ENCODE data around the gene GCFC2. TPM values are rescaled to one million over a fixed set of nuclear protein-coding genes. Genes with fewer than 3 reads are reported as not detected.
"Not testable (repeated sequence)": the region's sequence is repeated elsewhere in the genome, so short reads cannot be mapped to it uniquely, and the experiment has no call there.

Gene GCFC2
- total RNA-seq: 13.6 TPM
- long read RNA-seq, full-length matches to known transcripts: 11 of 20 reads
- long read RNA-seq, partial matches to known transcripts: 1 of 20 reads
- long read RNA-seq, other reads (novel, unspliced or antisense): 8 of 20 reads

DNA sequence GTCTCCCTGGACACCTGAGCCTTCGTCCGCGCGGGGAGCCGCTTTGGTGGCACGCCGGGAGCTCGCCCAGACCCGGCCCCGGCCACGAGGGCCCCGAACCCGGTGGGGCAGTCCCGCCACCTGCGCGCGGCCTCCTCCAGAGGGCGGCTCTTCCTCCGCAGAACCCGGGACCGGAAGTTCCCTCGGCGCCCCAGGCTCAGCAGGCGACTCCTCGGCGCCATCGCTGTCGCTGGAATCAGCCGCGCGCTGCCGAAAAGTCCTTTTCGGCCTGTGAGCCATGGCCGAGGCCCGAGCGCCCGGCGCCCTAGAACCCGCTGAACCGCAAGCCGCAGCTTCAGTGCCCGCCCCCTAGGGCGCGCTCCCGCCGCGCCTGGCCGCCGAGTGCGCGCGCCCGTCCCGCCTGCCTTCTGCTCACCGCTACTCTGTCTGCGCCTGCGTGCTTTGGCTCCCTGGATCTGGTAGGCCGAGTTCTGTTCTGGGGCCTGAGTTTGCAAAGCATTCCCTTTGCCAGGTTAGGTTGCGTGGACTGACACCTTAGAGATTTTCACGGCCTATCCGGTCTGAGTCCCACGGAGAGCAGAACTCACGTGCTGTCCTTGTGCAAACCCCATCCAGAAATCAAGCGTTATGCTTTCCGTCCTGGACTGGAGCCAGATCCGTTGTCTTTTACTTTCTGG is at the start of gene GCFC2:
GCFC2 (minus strand) TSS at position 339 of the 677 bp plus-strand sequence; CDS start at position 279, 60 bp downstream.
- intact Hi-C loops (cut with micrococcal nuclease): no loop called here
- DNase-seq (peak; percentile 95), ATAC-seq (peak; percentile 99)

DNA sequence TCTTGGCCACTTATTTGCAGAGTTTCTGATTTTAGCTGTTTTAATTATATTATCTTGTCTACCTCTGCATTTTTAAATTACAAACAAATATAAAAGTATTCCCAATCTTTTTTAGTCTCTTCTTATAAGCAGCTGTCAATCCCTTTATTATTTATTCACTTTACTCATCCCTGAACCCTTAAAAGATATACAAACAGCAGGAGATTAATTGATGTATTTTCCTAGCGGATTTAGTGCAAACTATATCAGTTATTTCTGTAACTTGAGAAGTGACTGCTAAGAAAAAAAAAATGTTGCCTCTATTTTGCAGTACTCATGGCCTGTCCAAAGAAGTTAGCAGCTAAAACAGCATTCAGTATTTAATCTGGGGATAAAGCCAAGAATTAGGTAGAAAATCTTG is 42.1 kb upstream of the GCFC2 start:
- DNase-seq: no peak
- intact Hi-C loops (cut with micrococcal nuclease): no loop called here
- ATAC-seq: no peak

DNA sequence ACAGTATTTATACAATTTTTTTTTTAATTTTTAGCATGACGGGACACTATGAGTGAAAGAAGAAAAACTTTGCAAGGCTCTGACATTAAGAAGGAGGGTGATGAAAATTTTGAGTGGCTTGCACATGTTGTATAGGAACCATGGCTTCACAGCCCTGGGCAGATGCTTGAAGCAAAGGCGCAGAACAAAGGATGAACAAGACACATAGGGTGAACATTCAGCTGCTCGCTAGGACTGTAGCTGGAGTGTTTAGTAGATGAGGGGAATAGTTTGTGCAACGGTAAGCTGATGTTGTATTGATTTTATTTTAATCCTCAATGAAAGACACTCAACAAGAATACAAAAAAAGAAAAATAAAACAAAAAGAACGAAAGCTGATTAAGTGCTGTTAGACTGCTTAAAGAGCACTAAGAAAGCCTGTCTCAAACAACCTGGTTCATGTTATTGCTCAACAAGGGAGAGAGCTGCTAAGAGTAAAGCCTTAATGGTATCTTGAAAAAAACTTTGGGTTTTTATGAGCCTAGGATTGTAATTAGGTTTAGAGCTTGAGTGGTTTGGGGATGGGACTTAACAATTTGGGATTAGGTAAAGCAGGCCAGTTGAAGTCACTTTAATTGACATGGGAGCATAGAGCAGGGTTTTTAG is 41.2 kb upstream of the GCFC2 start:
- intact Hi-C loops (cut with micrococcal nuclease): no loop called here

DNA sequence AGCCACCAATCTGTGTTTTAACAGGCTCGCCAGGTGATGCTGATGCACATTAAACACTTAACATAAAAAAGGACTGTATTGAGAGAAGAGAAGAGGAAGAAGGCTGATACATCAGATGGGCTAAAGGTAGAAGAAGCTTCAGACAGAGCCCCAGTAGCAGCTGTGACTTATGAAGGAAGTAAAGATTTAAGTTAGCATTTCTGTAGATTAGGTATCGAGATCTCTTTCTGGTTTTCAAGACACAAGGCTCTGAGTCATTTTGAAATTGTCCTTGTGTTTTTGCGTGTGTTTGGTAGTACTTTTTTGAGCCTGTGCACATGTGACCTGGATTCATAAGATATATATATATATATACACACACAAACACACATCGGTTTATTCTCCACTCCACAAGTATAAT is 40.6 kb upstream of the GCFC2 start:
- no peak for ATAC-seq
- DNase-seq: no peak
- intact Hi-C loops (cut with micrococcal nuclease): no loop called here

More for the DNA sequence above, 41.2 kb upstream of the GCFC2 start:
- no peak for ATAC-seq
- no peak for DNase-seq

DNA sequence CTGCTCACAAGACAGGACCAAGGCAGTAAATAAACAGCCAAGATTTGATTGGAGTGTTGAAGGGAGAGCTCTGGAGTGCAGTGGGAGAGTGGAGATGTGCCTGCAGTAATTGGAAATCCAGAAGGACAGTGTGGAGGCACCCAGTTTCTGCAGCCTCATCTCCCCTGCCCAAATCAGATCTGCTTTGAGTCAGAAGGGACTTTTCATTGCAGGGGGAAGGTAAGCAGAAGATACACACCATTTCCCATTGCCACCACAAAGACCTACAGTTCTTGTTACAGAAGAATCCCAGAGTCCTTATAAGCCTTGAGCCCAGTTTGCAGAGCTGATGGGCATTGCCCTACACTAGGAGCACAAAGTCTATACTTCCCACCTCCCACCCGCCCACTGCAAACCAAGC is 27.2 kb upstream of the GCFC2 start:
- no peak for DNase-seq
- intact Hi-C loops (cut with micrococcal nuclease): no loop called here
- ATAC-seq: no peak

DNA sequence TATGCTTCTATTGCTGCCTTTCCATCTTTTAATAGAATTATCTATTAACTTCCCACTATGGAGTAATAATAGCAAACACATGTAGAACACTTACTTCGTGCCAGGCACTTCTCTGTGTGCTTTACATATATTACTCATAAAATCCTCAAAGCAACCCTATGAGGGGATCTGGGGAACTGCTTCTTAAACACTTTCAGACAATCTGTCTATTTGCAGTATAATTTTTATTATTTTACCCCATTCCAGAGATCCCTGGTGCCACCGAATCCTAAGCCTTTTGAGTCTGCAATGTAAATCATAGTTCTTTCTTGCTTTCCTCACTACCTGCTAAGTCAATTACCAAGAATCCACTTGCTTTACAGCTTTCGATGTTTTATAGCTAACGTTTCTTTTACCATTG is 25.6 kb upstream of the GCFC2 start:
- DNase-seq: no peak
- ATAC-seq: no peak
- intact Hi-C loops (cut with micrococcal nuclease): no loop called here

GRCh38 chr2:75729861-75730260 is 19.1 kb upstream of the GCFC2 start:
- intact Hi-C loops (cut with micrococcal nuclease): no loop called here
- no peak for DNase-seq
- ATAC-seq: no peak

- intact Hi-C loops (cut with micrococcal nuclease): no loop called here
- DNase-seq: no peak
- ATAC-seq: no peak
Observed at GRCh38 chr2:75728614-75729419, 18.1 kb upstream of the GCFC2 start.

DNA sequence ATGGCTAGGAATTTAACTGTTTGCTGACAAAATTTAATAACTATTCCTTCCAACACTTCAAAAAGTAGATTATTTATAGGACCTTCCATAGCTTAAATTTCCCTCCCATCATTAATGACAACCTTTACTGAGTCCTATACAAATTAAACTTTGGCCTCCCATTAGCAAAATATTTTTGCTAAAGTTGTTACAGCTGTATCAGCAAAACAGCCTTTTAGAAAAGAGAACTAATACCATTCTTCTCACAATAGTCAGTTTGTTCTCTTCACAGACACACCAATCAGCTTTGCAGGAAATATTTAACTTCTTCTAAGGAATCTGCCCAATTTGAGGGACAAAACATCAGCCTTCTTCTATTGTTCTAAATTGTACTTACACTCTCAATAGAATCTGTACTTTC is 12.0 kb upstream of the GCFC2 start:
- intact Hi-C loops (cut with micrococcal nuclease): no loop called here
- DNase-seq: no peak
- no peak for ATAC-seq

GRCh38 chr2:75720525-75720924 is 9.8 kb upstream of the GCFC2 start:
- intact Hi-C loops (cut with micrococcal nuclease): no loop called here
- DNase-seq (no peak), ATAC-seq (no peak)

- ATAC-seq (no peak), DNase-seq (no peak)
- intact Hi-C loops (cut with micrococcal nuclease): no loop called here
Observed at GRCh38 chr2:75719616-75720015, 8.9 kb upstream of the GCFC2 start.

DNA sequence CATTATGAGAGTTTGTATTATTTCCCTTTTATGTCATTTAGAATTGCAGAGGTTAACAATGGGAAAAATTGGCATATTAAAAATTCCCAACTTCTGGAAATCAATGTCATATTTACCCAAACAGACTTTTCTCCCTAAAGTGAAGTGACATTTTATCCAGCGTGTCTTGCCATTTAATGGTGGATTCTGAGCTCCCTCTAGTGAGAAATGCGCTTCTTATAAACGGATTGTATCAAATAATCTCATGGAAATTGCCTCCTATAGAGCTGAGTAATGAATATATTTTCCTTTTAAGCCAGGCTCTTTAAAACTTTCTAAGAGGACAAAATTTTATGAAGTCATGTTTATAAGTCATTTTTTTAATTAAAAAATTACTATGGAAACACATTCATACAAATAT is 5.7 kb upstream of the GCFC2 start:
- ATAC-seq (no peak), DNase-seq (no peak)
- intact Hi-C loops (cut with micrococcal nuclease): no loop called here

- ATAC-seq; intact Hi-C loops (cut with micrococcal nuclease); DNase-seq: not testable (repeated sequence)
Observed at GRCh38 chr2:75711590-75711989, 875 bp upstream of the GCFC2 start.

- intact Hi-C loops (cut with micrococcal nuclease): no loop called here
- DNase-seq (no peak), ATAC-seq (no peak)
Observed at GRCh38 chr2:75710220-75710576, 517 bp downstream of the GCFC2 start.

- no peak for DNase-seq
- no peak for ATAC-seq
- intact Hi-C loops (cut with micrococcal nuclease): no loop called here
Observed at GRCh38 chr2:75709297-75709696, 1.4 kb downstream of the GCFC2 start.

DNA sequence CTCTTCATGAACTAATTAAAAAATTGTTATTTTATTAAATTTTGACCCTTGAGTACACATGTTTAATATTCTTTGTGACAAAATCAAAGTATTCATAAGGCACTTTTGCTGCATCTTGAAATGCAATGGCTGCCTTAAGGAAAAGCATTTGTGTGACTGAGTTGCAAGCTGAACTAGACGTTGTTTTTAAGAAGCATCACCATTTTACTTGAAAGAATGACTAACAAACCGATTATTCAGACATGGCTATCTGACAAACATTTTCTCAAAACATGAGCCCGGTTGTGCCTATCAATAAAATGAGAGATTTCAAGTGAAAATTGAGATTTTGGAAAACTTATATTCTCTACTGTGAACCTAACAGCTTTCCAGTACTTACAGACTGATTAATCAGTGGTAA is 2.8 kb downstream of the GCFC2 start:
- intact Hi-C loops (cut with micrococcal nuclease): no loop called here
- ATAC-seq: no peak

GRCh38 chr2:75705921-75706320 is 4.8 kb downstream of the GCFC2 start:
- intact Hi-C loops (cut with micrococcal nuclease): no loop called here
- no peak for ATAC-seq
- DNase-seq: no peak

More for the DNA sequence above, 2.8 kb downstream of the GCFC2 start:
- no peak for DNase-seq

DNA sequence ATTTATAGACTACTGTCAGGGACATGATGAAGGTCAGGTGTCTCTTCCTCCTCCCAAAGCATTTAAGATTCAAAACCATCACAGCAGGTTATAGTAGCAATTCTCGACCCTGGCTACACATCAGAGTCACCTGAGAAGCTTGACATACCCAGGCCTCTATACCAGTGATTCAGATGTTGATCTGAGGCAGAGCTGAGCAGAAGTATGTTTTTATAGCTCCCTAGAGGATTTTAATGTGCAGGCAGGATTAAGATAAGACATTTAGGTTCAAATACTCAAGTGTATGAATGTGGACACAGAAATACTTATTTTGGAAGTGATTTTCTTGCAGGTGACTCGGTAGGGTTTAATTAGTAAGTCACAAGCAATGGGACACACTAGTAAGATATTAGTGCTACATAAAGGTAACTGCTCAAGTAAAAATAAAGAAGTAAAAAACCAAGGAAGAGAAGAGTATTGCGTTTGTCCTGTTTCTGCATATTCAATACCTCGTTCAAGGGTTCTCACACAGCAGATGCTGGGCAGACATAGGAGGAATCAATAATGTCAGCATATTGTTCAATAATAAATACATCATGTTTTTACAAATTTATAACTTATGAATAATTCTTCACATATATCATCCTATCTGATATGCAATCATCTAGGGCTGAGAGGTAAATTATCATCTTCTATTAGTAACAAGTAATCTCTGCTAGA is 7.0 kb downstream of the GCFC2 start:
- DNase-seq (no peak), ATAC-seq (no peak)
- intact Hi-C loops (cut with micrococcal nuclease): no loop called here

DNA sequence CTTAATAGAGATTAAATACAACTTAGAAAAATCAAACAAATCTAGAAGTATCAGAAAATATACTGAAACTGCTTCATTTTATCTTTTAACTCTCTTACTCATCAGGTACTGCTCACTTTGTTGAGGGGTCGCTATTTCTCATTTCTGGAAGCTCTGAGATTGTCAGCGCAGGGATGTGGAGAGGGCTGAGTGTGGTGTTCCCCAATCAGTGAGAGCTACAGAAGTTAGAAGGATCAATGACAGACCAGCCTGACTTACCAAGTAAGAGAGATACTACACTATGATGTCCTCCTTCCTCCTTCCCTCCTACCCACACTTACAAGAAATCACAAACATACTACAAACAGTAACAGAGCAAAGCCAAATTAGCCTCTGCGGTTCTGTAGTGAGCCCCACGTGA is 8.1 kb downstream of the GCFC2 start:
- DNase-seq: no peak
- no peak for ATAC-seq
- intact Hi-C loops (cut with micrococcal nuclease): no loop called here

- intact Hi-C loops (cut with micrococcal nuclease): no loop called here
Observed at GRCh38 chr2:75698918-75699317, 11.8 kb downstream of the GCFC2 start.

More at GRCh38 chr2:75698918-75699317, 11.8 kb downstream of the GCFC2 start:
- ATAC-seq: no peak
- DNase-seq: no peak
